Left renal pelvis (tissue), 4 donors: ENCODE measurements around the gene CRYGS. TPM values are rescaled to one million over a fixed set of nuclear protein-coding genes. Genes with fewer than 3 reads are reported as not detected.
"Not testable (repeated sequence)": the region's sequence is repeated elsewhere in the genome, so short reads cannot be mapped to it uniquely, and the experiment has no call there.

ENCODE experiments used
- DNase-seq, 4 donors: peaks; one replicate each; pipeline ENCODE4 v3.0.0-alpha.2; 2013; ENCODE audit warnings: low read depth in 4 of 4, low spot score in 3 of 4
- polyA plus RNA-seq, 4 donors: library from polyadenylated mRNA; unstranded; fragments of 120-200 nt; gene quantifications; one replicate each; pipeline ENCODE4 v1.2.1, GENCODE V29; 2013; ENCODE audit not compliant: insufficient read length in 4 of 4

Gene CRYGS
- polyA plus RNA-seq, 4 donors: 3.4 to 13.1 (median 6.3) TPM

DNA sequence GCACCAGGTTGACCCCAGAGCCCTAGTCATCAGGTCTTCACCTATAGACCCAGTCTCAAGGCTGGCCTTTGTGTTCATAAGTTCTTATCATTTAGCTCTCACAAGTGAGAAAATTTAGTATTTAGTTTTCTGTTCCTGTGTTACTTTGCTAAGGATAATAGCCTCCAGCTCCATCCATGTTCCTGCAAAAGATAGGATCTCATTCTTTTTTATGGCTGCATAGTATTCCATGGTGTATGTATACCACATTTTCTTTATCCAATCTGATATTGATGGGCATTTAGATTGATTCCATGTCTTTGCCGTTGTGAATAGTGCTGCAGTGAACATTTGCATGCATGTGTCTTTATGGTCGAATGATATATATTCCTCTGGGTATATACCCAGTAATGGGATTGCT is 46.2 kb downstream of the CRYGS start:
- not testable (repeated sequence) for DNase-seq

DNA sequence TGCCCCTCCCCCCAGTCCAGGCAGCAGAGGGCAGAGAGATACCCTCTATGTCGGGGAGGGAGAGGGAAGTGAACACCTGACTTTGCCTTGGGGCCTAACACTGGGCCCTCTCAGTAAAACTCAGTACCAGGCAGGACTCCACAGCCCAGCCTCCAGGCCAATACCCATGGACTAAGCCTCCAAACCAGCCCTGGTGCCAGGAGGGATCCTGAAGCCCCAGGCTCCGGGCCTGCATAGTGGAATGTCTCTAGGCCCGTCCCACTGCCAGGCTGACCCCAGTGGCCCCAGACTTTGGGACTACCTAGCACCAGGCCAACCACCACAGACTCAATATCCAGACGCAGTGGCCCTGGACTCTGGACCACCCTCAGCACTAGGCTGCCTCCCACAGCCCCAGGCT is 46.6 kb downstream of the CRYGS start:
- no peak for DNase-seq

DNA sequence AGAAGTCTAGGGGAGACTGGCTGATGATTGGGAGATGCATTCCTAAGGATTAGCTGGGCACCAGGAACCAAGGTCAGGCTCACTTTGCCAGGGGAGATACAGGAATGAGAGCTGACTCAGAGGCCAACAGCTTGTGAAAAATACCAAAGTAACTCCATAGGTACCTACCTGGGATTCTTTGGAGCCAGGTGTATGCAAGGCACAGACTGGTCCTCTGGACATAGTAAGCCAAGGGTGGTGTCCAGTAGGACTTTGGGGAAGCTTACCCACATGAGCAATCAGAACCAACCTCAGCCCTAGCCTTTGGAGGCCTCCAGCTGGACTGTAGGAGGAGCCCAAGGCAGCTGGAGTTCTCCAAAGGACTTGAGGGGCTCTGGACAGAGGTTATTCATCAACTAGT is 47.5 kb downstream of the CRYGS start:
- DNase-seq: no peak

DNA sequence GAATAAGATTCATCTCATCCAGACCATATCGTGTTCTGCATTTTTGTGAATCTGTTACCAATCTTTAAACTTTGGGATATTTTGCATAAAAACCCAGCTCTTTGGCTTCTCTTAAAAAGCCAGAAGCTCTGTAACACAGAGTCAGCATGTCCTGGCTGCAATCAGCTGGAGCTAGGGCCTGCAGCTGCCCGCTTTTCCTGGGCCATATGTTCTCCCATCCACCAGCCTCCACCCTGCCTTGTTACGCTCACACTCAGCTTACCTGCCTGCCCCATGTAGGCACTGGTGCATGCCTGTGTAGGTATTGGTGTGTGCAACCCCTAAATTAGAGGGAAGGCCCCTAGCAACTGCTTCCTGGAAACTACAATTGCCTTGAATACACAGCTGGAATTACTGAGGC is 48.2 kb downstream of the CRYGS start:
- DNase-seq: no peak

DNA sequence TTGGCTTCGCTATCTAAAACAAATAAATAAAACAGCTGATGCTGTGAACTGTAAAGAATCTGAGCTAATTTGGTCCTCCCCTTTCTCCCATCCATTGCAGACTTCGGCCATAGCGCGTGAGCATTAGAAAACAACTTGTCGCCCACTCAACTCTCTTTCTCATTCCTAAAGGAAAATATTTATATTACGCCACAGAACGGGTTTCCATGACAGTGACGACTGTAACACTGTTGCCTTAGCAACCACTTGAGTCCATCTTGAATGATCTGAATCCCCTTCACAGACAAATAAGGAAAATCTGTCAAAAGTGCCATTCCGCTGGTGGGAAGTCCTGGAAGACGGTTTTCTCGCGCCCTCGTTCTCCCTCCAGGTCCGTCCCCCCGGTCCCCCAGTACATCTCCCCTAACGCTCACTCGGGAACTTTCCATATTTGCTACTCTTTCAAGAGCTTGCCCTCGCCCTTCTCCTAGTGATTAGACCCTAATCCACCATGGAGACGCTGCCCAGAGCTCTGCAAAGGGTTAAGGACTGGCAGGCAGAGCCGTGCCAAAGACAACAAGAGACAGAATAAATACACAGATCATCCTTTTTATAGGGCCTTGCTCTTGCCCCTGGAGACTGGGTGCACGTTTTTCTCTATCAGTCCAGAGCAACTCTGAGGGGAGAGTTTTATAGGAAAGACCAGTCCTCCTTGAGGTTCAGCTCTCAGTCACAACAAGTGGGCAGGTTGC is 50.5 kb downstream of the CRYGS start:
- DNase-seq: no peak

DNA sequence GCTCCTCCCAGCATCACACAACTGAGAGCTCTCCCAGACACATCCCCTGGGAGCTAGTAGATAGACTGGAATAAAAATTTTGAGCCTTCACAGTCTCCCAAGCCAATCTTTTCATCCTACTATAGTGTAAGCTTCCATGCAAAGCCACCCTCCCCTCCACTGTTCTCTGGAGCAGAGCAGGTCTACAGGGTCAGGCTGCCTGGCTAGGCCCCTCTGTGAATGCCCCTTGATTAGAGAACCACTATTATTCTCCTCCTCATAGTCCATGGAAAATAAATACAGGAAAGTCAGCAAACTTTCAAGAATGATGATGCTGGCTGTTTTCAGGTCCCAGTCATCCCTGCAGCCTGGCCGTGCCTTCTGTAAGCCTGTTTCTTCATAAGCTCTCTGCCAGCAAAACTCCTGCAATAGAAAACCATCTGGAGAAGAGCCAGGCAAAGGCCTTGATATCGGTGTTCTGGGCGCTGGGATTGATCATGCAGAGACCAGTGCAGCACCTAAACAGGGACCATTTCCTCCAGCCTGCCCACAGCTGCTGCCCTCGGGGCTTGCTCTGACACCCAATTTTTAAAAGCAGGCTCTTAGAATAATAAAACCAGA is 51.7 kb downstream of the CRYGS start:
- DNase-seq: no peak

DNA sequence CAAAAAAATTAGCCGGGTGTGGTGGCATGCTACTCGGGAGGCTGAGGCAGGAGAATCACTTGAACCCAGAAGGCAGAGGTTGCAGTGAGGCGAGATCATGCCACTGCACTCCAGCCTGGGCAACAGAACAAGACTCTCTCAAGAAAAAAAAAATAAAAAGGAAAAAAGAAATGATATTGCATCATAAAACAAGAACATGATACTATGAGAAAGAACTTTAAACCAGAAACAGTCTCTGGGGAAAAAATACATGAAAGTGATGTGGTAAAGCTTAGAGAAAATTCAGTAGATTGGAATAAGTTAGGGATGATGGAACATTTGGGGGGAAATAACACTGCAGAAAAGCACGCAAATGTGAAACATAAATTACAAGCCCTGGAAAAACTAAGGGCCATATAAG is 54.7 kb downstream of the CRYGS start:
- DNase-seq: no peak

Other genes starting within 250 kb of the CRYGS start
- gene DGKG, start 182.1 kb downstream of the CRYGS start, polyA plus RNA-seq: under 1 TPM; 0.39 to 0.56 (median 0.50) TPM
- gene TBCCD1, start 23.0 kb upstream of the CRYGS start, polyA plus RNA-seq: 10 to 100 TPM; 19.3 to 23.3 (median 19.4) TPM
- gene DNAJB11, start 26.3 kb upstream of the CRYGS start, polyA plus RNA-seq: 10 to 100 TPM; 59.2 to 84.3 (median 73.5) TPM
- gene AHSG, start 68.7 kb upstream of the CRYGS start, polyA plus RNA-seq: 10 to 100 TPM in 1 of 4 donors, 1 to 10 TPM in 1, under 1 TPM in 2; 0.26 to 69.3 (median 1.2) TPM
- under 1 TPM; 0.14 to 0.23 (median 0.21) TPM for gene FETUB, start 96.0 kb upstream of the CRYGS start, polyA plus RNA-seq
- gene HRG, start 121.6 kb upstream of the CRYGS start, polyA plus RNA-seq: 1 to 10 TPM in 3 of 4 donors, under 1 TPM in 1; 0.89 to 2.5 (median 1.7) TPM
- gene KNG1, start 173.0 kb upstream of the CRYGS start, polyA plus RNA-seq: 100 to 1,000 TPM in 3 of 4 donors, 1 to 10 TPM in 1; 8.3 to 169 (median 132) TPM
- gene EIF4A2, start 239.2 kb upstream of the CRYGS start, polyA plus RNA-seq: 1,000 to 10,000 TPM in 1 of 4 donors, 100 to 1,000 TPM in 3; 730 to 1,033 (median 790) TPM